Uterus (tissue), 4 donors: ENCODE results near the gene ICA1L. TPM values are rescaled to one million over a fixed set of nuclear protein-coding genes. Genes with fewer than 3 reads are reported as not detected.

ENCODE experiments used
- DNase-seq, 2 donors: peaks; one replicate each; pipeline ENCODE4 v3.0.0-alpha.2; 2019 to 2020
- H3K27ac ChIP-seq, 2 donors: fragments of 200-600 bp; sonication (generic); 1 replicate in 1 of 2; 2 replicates in 1 of 2; pipeline ENCODE4 v1.5.1; 2016 to 2018
- H3K27me3 ChIP-seq, 2 donors: fragments of 200-600 bp; sonication (generic); one replicate each; pipeline ENCODE4 v1.5.1; 2018 to 2019; ENCODE audit warnings: control low read depth in 1 of 2
- H3K36me3 ChIP-seq, 2 donors: fragments of 200-600 bp; sonication (generic); one replicate each; pipeline ENCODE4 v1.5.1; 2019; ENCODE audit warnings: control low read depth in 1 of 2
- H3K4me1 ChIP-seq, 2 donors: fragments of 200-600 bp; sonication (generic); one replicate each; pipeline ENCODE4 v1.5.1; 2018 to 2019; ENCODE audit warnings: control low read depth in 1 of 2
- H3K4me3 ChIP-seq, 2 donors: fragments of 200-600 bp; sonication (generic); 1 replicate in 1 of 2; 2 replicates in 1 of 2; pipeline ENCODE4 v1.5.1; 2018 to 2019; ENCODE audit warnings: mild to moderate bottlenecking in 1 of 2
- H3K9me3 ChIP-seq, 2 donors: fragments of 200-600 bp; sonication (generic); one replicate each; pipeline ENCODE4 v1.5.1; 2019; ENCODE audit warnings: control low read depth in 1 of 2
- POLR2A ChIP-seq, 2 donors: fragments of 450-650 bp; IDR thresholded peaks; one replicate each; pipeline ENCODE4 v1.6.1; 2016; ENCODE audit warnings: antibody characterized with exemption in 2 of 2, mild to moderate bottlenecking in 1 of 2, moderate library complexity in 1 of 2
- intact Hi-C: fragments of 100-400 bp; cut with DNase I; formaldehyde crosslinking; loops from one replicate; pipeline ENCODE4 v1.15.1; 2023; ENCODE audit warnings: low total_unique reads
- total RNA-seq, 4 donors: library from RNA; depleted of rRNA in 3 of 4; stranded (reverse); fragments of >200 nt in 3 of 4; gene quantifications; one replicate each; pipeline versions ENCODE4 v1.1.0 to v1.2.4, GENCODE V29; 2014 to 2023
- TF ChIP-seq, protein P1 (sequence below), 4 experiments: fragments of 200-600 bp in 2 of 4; fragments of 450-650 bp in 2 of 4; sonication (generic) in 2 of 4; IDR thresholded peaks; one replicate each; pipeline ENCODE4 v1.5.1; 2016 to 2019; ENCODE audit warnings: antibody characterized with exemption in 4 of 4, mild to moderate bottlenecking in 2 of 4, moderate library complexity in 1 of 4
- donor health status: DM: yes; HTN: yes; CAD: no.

Gene ICA1L
- total RNA-seq, 4 donors from 2014 or later, result 10.0 to 56.8 (median 41.3) TPM

DNA sequence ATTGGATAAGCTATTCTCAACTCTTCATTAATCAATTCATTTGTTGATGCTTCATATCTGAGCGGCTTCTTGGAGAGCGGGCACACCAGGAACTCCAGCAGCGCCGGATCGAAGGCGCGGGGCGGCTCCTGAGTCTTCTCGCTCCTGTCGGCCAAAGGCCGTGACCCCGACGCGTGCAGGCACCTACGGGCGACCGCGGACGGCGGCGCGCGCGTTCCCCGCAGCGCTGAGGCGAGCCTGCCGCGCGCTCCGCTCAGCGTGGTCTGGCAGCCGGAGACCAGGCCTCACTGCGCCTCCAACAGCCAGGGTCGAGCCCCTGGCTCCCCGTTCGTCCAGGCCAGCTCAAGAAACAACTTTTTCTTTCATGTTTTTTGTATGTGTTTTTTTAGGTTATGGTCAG, 97.5 kb downstream of the ICA1L start:
- intact Hi-C loops, result no loop called here
- no peak overlapping the region for H3K27ac ChIP-seq

GRCh38 chr2:202773301-202773973, 98.1 kb downstream of the ICA1L start:
- no peak overlapping the region for H3K27ac ChIP-seq
- H3K4me3 ChIP-seq, result no peak overlapping the region
- no peak for TF ChIP-seq POLR2A (IDR thresholded peaks at IDR 0.05)
- TF ChIP-seq, protein P1, sequence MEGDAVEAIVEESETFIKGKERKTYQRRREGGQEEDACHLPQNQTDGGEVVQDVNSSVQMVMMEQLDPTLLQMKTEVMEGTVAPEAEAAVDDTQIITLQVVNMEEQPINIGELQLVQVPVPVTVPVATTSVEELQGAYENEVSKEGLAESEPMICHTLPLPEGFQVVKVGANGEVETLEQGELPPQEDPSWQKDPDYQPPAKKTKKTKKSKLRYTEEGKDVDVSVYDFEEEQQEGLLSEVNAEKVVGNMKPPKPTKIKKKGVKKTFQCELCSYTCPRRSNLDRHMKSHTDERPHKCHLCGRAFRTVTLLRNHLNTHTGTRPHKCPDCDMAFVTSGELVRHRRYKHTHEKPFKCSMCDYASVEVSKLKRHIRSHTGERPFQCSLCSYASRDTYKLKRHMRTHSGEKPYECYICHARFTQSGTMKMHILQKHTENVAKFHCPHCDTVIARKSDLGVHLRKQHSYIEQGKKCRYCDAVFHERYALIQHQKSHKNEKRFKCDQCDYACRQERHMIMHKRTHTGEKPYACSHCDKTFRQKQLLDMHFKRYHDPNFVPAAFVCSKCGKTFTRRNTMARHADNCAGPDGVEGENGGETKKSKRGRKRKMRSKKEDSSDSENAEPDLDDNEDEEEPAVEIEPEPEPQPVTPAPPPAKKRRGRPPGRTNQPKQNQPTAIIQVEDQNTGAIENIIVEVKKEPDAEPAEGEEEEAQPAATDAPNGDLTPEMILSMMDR (IDR thresholded peaks at IDR 0.05), result no peak
- no peak for DNase-seq
- H3K9me3 ChIP-seq, result no peaks in the 10 kb centered on the region
- no peaks in the 10 kb centered on the region for H3K4me1 ChIP-seq
- no peaks in the 10 kb centered on the region for H3K36me3 ChIP-seq
- no peaks in the 10 kb centered on the region for H3K27me3 ChIP-seq
- intact Hi-C loops, result no loop called here

More for the DNA sequence above, 97.5 kb downstream of the ICA1L start:
- no peak for DNase-seq
- Histone ChIP-seq H3K36me3 (no peaks in the 10 kb centered on the region), H3K4me3 (no peak overlapping the region), H3K4me1 (no peaks in the 10 kb centered on the region), H3K27me3 (no peaks in the 10 kb centered on the region), H3K9me3 (no peaks in the 10 kb centered on the region)
- TF ChIP-seq POLR2A (IDR thresholded peaks at IDR 0.05), result no peak
- TF ChIP-seq, protein P1 (IDR thresholded peaks at IDR 0.05), result no peak

DNA sequence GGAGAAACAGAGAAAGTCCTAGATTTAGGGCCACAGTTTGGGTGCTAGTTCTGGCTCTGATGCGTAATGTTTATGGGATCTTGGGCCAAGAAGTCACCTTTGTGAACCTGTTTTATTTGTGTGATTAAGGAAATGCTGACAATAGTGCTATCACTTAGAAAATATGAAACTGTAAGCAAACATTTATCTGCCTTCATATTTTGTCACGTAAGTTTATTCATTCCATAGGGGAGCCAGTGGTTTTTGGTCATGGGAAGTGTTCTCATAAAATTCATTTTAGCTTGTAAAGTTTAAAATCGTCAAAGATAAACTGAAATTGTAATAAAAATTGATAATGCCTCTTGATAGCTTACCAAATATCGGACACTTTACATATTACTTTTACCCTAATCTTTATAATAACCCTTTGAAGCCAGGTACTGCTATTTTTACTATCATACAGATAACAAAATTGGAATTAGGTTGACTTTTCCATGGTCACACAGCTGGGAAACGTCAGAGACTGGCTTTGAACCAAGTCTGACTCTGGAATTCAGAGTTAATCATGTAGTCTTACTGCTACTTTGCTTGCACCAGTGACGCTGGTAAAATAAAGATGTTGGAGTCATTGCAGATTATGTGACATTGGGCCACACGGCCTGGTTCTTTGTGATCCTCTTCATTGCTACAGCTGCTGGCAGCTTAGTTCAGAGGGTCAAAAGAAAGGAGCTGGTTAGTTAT, 99.7 kb downstream of the ICA1L start:
- TF ChIP-seq POLR2A (IDR thresholded peaks at IDR 0.05), result no peak
- TF ChIP-seq, protein P1 (IDR thresholded peaks at IDR 0.05), result no peak
- Histone ChIP-seq H3K9me3 (no peaks in the 10 kb centered on the region), H3K27ac (no peak overlapping the region), H3K4me1 (no peaks in the 10 kb centered on the region), H3K27me3 (no peaks in the 10 kb centered on the region), H3K36me3 (no peaks in the 10 kb centered on the region), H3K4me3 (no peak overlapping the region)
- intact Hi-C loops, result no loop called here
- DNase-seq, result peak; percentile 34 to 49

GRCh38 chr2:202771336-202771735, 100.2 kb downstream of the ICA1L start:
- no peak for DNase-seq
- TF ChIP-seq POLR2A (IDR thresholded peaks at IDR 0.05), result no peak
- TF ChIP-seq, protein P1 (IDR thresholded peaks at IDR 0.05), result no peak
- Histone ChIP-seq H3K27me3 (no peaks in the 10 kb centered on the region), H3K36me3 (no peaks in the 10 kb centered on the region), H3K4me1 (no peaks in the 10 kb centered on the region), H3K4me3 (no peak overlapping the region), H3K9me3 (no peaks in the 10 kb centered on the region), H3K27ac (no peak overlapping the region)
- intact Hi-C loops, result no loop called here

GRCh38 chr2:202769201-202769600, 102.4 kb downstream of the ICA1L start:
- no peak overlapping the region for H3K27ac ChIP-seq
- no peak overlapping the region for H3K4me3 ChIP-seq
- no peaks in the 10 kb centered on the region for H3K4me1 ChIP-seq
- no peaks in the 10 kb centered on the region for H3K9me3 ChIP-seq
- no peak for DNase-seq
- no peaks in the 10 kb centered on the region for H3K36me3 ChIP-seq
- H3K27me3 ChIP-seq, result no peaks in the 10 kb centered on the region
- intact Hi-C loops, result no loop called here
- TF ChIP-seq POLR2A (IDR thresholded peaks at IDR 0.05), result no peak
- TF ChIP-seq, protein P1 (IDR thresholded peaks at IDR 0.05), result no peak
